Endothelial cell of hepatic sinusoid (primary cell): ENCODE results near the gene LRRC2.

ENCODE experiments used
- in situ Hi-C: cut with HindIII; loops from 2 replicates; pipeline ENCODE4 v1.10.0; 2017; ENCODE audit warnings: low sequenced_read_pairs

LRRC2 gene

GRCh38 chr3:46483825-46484224 lies 82.3 kb downstream of the LRRC2 start:
- in situ Hi-C loops: loop anchor here (5.0 kb wide), 1 partner anchor 148 kb away; no protein-coding TSS in a partner anchor

- in situ Hi-C loops: loop anchor here (5.0 kb wide), 1 partner anchor 150 kb away; no protein-coding TSS in a partner anchor
Observed at GRCh38 chr3:46482632-46483350, 83.3 kb downstream of the LRRC2 start.

GRCh38 chr3:46481636-46482035 lies 84.5 kb downstream of the LRRC2 start:
- in situ Hi-C loops: loop anchor here (5.0 kb wide), 1 partner anchor 151 kb away; no protein-coding TSS in a partner anchor

GRCh38 chr3:46480491-46481195 lies 85.5 kb downstream of the LRRC2 start:
- in situ Hi-C loops: loop anchor here (5.0 kb wide), 1 partner anchor 152 kb away; no protein-coding TSS in a partner anchor

- in situ Hi-C loops: loop anchor here (5.0 kb wide), 1 partner anchor 153 kb away; no protein-coding TSS in a partner anchor
Observed at GRCh38 chr3:46479696-46480095, 86.4 kb downstream of the LRRC2 start.

GRCh38 chr3:46479021-46479420 lies 87.1 kb downstream of the LRRC2 start:
- in situ Hi-C loops: no loop called here

GRCh38 chr3:46478341-46478740 lies 87.8 kb downstream of the LRRC2 start:
- in situ Hi-C loops: no loop called here

GRCh38 chr3:46477756-46478155 lies 88.3 kb downstream of the LRRC2 start:
- in situ Hi-C loops: no loop called here

- in situ Hi-C loops: no loop called here
Observed at GRCh38 chr3:46477145-46477544, 89.0 kb downstream of the LRRC2 start.

GRCh38 chr3:46472736-46473135 lies 93.4 kb downstream of the LRRC2 start:
- in situ Hi-C loops: no loop called here

- in situ Hi-C loops: no loop called here
Observed at GRCh38 chr3:46471371-46471914, 94.7 kb downstream of the LRRC2 start.

- in situ Hi-C loops: no loop called here
Observed at GRCh38 chr3:46470831-46471230, 95.3 kb downstream of the LRRC2 start.

- in situ Hi-C loops: no loop called here
Observed at GRCh38 chr3:46469680-46470357, 96.3 kb downstream of the LRRC2 start.

- in situ Hi-C loops: no loop called here
Observed at GRCh38 chr3:46468753-46469600, 97.1 kb downstream of the LRRC2 start.

GRCh38 chr3:46467562-46467961 lies 98.5 kb downstream of the LRRC2 start:
- in situ Hi-C loops: no loop called here

- in situ Hi-C loops: no loop called here
Observed at GRCh38 chr3:46466871-46467403, 99.2 kb downstream of the LRRC2 start.

GRCh38 chr3:46466273-46466672 lies 99.8 kb downstream of the LRRC2 start:
- in situ Hi-C loops: no loop called here
